DND-41 (cell line): ENCODE data around the gene TBL1XR1.
A peak's percentile ranks its signal among the peaks of the same experiment; 100 is the strongest.

Source experiments
- ATAC-seq: fragments of 200-7000 bp; cut with Tn5 transposase; 3 replicates; pipeline ENCODE4 v1.9.1; 2021; ENCODE audit warnings: low read depth; ENCODE audit not compliant: insufficient read depth
- DNase-seq: peaks from one replicate; pipeline ENCODE4 v3.0.0-alpha.2; 2020
- H2AFZ ChIP-seq: 2 replicates; pipeline ENCODE4 v1.6.0; 2012; ENCODE audit warnings: low read depth, low read length
- H3K27ac ChIP-seq: 2 replicates; pipeline ENCODE4 v1.5.1; 2012; ENCODE audit warnings: low read length, inconsistent platforms
- H3K27me3 ChIP-seq: fragments of 200-600 bp; sonication (generic); 2 replicates; pipeline ENCODE4 v1.6.0; 2012; ENCODE audit warnings: low read length, mild to moderate bottlenecking, inconsistent platforms; ENCODE audit not compliant: insufficient read depth, poor library complexity
- H3K36me3 ChIP-seq: 2 replicates; pipeline ENCODE4 v1.5.1; 2012; ENCODE audit warnings: low read length, inconsistent platforms; ENCODE audit not compliant: insufficient read depth
- H3K4me1 ChIP-seq: 2 replicates; pipeline ENCODE4 v1.5.1; 2012; ENCODE audit warnings: mild to moderate bottlenecking, low read length; ENCODE audit not compliant: insufficient read depth
- H3K4me2 ChIP-seq: 2 replicates; pipeline ENCODE4 v1.6.0; 2012; ENCODE audit warnings: mild to moderate bottlenecking, moderate library complexity, low read length, inconsistent platforms; ENCODE audit not compliant: insufficient read depth
- H3K4me3 ChIP-seq, 2 experiments: fragments of 200-600 bp in 1 of 2; shearing (Covaris generic) in 1 of 2; 2 replicates each; pipeline ENCODE4 v1.5.1; 2012 to 2016; ENCODE audit warnings: inconsistent platforms in 2 of 2, low read length in 2 of 2, mild to moderate bottlenecking in 2 of 2, low read depth in 1 of 2, moderate library complexity in 1 of 2
- H3K79me2 ChIP-seq: 2 replicates; pipeline ENCODE4 v1.6.0; 2012; ENCODE audit warnings: low read length, inconsistent platforms; ENCODE audit not compliant: insufficient read depth
- H3K9ac ChIP-seq: 2 replicates; pipeline ENCODE4 v1.6.0; 2012; ENCODE audit warnings: low read depth, mild to moderate bottlenecking, inconsistent platforms, low read length, moderate library complexity
- H3K9me3 ChIP-seq: 2 replicates; pipeline ENCODE4 v1.5.1; 2012; ENCODE audit warnings: low read length, moderate library complexity, mild to moderate bottlenecking, inconsistent platforms; ENCODE audit not compliant: insufficient read depth, severe bottlenecking
- H4K20me1 ChIP-seq: 2 replicates; pipeline ENCODE4 v1.6.0; 2012; ENCODE audit warnings: low read length; ENCODE audit not compliant: insufficient read depth
- CTCF ChIP-seq: IDR thresholded peaks from 2 replicates; pipeline ENCODE4 v1.5.1; 2012; ENCODE audit warnings: borderline replicate concordance, low read length, moderate library complexity, mild to moderate bottlenecking; ENCODE audit not compliant: poor library complexity, severe bottlenecking; ENCODE audit errors: extremely low read depth
- EZH2 ChIP-seq: IDR thresholded peaks from 3 replicates; pipeline ENCODE4 v1.6.1; 2012; ENCODE audit warnings: borderline replicate concordance, low read depth, mild to moderate bottlenecking, moderate library complexity, low read length, inconsistent platforms; ENCODE audit not compliant: severe bottlenecking

The TBL1XR1 gene

GRCh38 chr3:177051411-177051810 lies 145.9 kb downstream of the TBL1XR1 start:
- Histone ChIP-seq H3K4me1 (0 out of 2 replicates have a peak, but pooled peaks cover 3% of the 10 kb centered on the region), H3K4me2 (no peak overlapping the region), H3K27ac (no peak overlapping the region), H3K4me3 (no peak overlapping the region), H3K9me3 (no peaks in the 10 kb centered on the region), H3K27me3 (no peaks in the 10 kb centered on the region), H4K20me1 (peaks cover 5% of the 10 kb centered on the region; the same call in 1 of the 2 replicates), H2AFZ (no peak overlapping the region), H3K36me3 (peaks cover 65% of the 10 kb centered on the region), H3K79me2 (peaks cover 45% of the 10 kb centered on the region), H3K9ac (no peak overlapping the region)
- TF ChIP-seq EZH2 (no peak), CTCF (no peak)
- ATAC-seq (peak; percentile 61), DNase-seq (no peak)

GRCh38 chr3:177050501-177051237 lies 146.6 kb downstream of the TBL1XR1 start:
- H4K20me1 ChIP-seq = peaks cover 5% of the 10 kb centered on the region; the same call in 1 of the 2 replicates
- no peak overlapping the region for H2AFZ ChIP-seq
- DNase-seq (no peak), ATAC-seq (peak; percentile 74; the same call in 2 of the 3 replicates)
- H3K27ac ChIP-seq = 0 out of 2 replicates have a peak overlapping the region, but pooled peaks have one; percentile 19
- H3K36me3 ChIP-seq = peaks cover 73% of the 10 kb centered on the region
- no peaks in the 10 kb centered on the region for H3K27me3 ChIP-seq
- TF ChIP-seq CTCF (peak; percentile 59), EZH2 (no peak)
- no peak overlapping the region for H3K4me2 ChIP-seq
- H3K4me1 ChIP-seq = 0 out of 2 replicates have a peak, but pooled peaks cover 3% of the 10 kb centered on the region
- H3K4me3 ChIP-seq = no peak overlapping the region
- H3K9me3 ChIP-seq = no peaks in the 10 kb centered on the region
- H3K79me2 ChIP-seq = peaks cover 38% of the 10 kb centered on the region
- no peak overlapping the region for H3K9ac ChIP-seq

DNA sequence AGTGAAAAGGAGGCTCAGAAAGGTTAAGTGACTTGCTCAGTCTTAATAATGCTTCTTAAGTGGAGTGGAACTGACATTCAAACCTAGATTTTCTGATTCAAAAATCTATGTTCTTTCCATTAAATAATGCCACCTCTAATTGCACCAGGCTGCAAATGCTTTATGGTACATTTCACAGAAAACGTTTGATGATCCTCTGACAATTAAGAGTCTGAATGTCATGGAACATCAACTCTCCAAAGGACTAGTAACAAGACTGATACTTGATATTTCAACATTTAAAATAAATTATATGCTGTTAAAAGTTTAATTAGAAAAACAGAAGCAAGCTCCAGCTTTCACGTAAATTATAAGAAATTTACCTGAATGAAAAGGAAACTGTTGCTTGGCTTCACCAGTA lies 151.5 kb downstream of the TBL1XR1 start:
- no peak overlapping the region for H3K4me2 ChIP-seq
- peaks cover 91% of the 10 kb centered on the region for H3K36me3 ChIP-seq
- H3K4me1 ChIP-seq = no peaks in the 10 kb centered on the region
- ATAC-seq = no peak
- H4K20me1 ChIP-seq = 0 out of 2 replicates have a peak, but pooled peaks cover 2% of the 10 kb centered on the region
- DNase-seq = no peak
- no peak overlapping the region for H2AFZ ChIP-seq
- H3K4me3 ChIP-seq = no peak overlapping the region
- peaks cover 5% of the 10 kb centered on the region for H3K9me3 ChIP-seq
- H3K27ac ChIP-seq = no peak overlapping the region
- H3K79me2 ChIP-seq = peaks cover 7% of the 10 kb centered on the region; the same call in 1 of the 2 replicates
- no peaks in the 10 kb centered on the region for H3K27me3 ChIP-seq
- TF ChIP-seq EZH2 (no peak), CTCF (no peak)
- no peak overlapping the region for H3K9ac ChIP-seq
